NCI-H748 treated with DMSO at 0.1 percent for 48 hours (cell line): ENCODE measurements around the gene ALPG.
"Not testable (repeated sequence)": the region's sequence is repeated elsewhere in the genome, so short reads cannot be mapped to it uniquely, and the experiment has no call there.

Experiments used
- DNase-seq: peaks from one replicate; lab custom pipeline; 2025; lab: John Stamatoyannopoulos, UW

ALPG gene

DNA sequence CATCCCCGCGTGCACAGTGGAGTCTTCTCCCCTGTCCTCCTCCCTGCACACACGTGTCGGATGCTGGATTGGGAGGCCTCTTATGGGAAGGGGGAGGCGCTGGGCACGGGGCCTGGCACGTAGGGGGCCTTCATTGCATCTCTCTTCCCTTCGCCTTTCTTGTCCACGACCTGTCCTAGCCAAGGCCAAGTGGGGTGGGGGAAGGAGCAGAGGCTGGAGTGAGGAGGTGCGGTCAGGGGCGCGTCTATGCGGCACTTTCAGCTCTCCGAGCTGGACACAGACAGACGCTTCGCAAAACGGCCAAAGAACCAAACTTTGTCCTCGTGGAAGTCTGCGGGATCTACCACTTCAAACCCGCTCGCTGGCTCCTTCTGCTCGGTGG is 13.4 kb downstream of the ALPG start:
- DNase-seq: no peak

GRCh38 chr2:232420463-232421188 is 14.0 kb downstream of the ALPG start:
- DNase-seq: peak; percentile 56

- DNase-seq: no peak
Observed at GRCh38 chr2:232421189-232421785, 14.6 kb downstream of the ALPG start.

DNA sequence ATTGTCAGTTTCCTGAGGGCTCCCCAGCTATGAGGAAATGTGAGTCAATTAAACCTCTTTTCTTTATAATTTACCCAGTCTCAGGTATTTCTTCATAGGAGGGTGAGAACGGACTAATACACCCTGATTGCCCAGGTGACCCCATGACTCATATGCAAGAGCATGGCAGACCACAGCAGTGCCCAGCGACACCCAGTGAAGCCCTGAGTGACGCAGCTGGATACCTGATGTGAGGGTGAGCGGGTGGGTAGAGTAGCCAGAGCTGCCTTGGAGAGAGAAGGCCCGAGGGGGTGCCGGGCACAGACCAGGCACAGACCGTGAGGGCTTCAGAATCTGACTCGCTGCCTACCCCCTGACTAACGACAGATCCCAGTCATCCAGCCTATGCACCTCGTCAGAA is 15.4 kb downstream of the ALPG start:
- DNase-seq: no peak

GRCh38 chr2:232422996-232423395 is 16.4 kb downstream of the ALPG start:
- not testable (repeated sequence) for DNase-seq

DNA sequence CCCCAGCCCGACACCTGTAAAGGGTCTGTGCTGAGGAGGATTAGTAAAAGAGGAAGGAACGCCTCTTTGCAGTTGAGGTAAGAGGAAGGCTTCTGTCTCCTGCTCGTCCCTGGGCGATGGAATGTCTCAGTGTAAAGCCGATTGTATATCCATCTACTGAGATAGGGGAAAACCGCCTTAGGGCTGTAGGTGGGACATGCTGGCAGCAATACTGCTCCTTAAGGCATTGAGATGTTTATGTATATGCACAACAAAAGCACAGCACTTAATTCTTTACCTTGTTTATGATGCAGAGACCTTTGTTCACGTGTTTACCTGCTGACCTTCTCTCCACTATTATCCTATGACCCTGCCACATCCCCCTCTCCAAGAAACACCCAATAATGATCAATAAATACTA is 16.8 kb downstream of the ALPG start:
- not testable (repeated sequence) for DNase-seq

- DNase-seq: no peak
Observed at GRCh38 chr2:232431705-232432590, 25.3 kb downstream of the ALPG start.

GRCh38 chr2:232432598-232433184 is 26.0 kb downstream of the ALPG start:
- no peak for DNase-seq

GRCh38 chr2:232433622-232434021 is 27.0 kb downstream of the ALPG start:
- not testable (repeated sequence) for DNase-seq

- no peak for DNase-seq
Observed at GRCh38 chr2:232434091-232434490, 27.4 kb downstream of the ALPG start.

GRCh38 chr2:232434563-232435374 is 28.1 kb downstream of the ALPG start:
- DNase-seq: no peak

GRCh38 chr2:232435375-232435648 is 28.7 kb downstream of the ALPG start:
- no peak for DNase-seq

DNA sequence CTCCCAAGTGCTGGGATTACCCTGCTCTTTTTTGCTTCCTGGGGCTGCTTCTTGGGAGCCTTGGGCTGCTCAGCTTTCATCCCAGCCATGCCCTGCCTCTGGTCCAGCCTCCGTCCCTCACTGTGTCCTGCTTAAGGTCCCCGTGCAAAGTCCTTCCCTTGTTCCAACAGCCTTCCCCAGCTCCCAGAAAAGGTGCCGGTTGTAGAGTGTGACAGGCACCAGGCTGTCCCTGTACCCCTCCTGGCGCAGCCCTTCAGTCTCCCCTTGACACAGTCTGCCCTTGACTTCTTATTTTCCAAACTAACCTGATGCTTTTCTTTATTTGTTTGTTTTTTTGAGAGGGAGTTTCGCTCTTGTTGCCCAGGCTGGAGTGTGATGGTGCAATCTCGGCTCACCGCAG is 29.2 kb downstream of the ALPG start:
- no peak for DNase-seq

- DNase-seq: no peak
Observed at GRCh38 chr2:232436381-232437194, 29.9 kb downstream of the ALPG start.

- no peak for DNase-seq
Observed at GRCh38 chr2:232437195-232437571, 30.5 kb downstream of the ALPG start.

- DNase-seq: no peak
Observed at GRCh38 chr2:232438091-232438490, 31.4 kb downstream of the ALPG start.

- DNase-seq: no peak
Observed at GRCh38 chr2:232438951-232439757, 32.5 kb downstream of the ALPG start.

- no peak for DNase-seq
Observed at GRCh38 chr2:232439758-232440135, 33.1 kb downstream of the ALPG start.

DNA sequence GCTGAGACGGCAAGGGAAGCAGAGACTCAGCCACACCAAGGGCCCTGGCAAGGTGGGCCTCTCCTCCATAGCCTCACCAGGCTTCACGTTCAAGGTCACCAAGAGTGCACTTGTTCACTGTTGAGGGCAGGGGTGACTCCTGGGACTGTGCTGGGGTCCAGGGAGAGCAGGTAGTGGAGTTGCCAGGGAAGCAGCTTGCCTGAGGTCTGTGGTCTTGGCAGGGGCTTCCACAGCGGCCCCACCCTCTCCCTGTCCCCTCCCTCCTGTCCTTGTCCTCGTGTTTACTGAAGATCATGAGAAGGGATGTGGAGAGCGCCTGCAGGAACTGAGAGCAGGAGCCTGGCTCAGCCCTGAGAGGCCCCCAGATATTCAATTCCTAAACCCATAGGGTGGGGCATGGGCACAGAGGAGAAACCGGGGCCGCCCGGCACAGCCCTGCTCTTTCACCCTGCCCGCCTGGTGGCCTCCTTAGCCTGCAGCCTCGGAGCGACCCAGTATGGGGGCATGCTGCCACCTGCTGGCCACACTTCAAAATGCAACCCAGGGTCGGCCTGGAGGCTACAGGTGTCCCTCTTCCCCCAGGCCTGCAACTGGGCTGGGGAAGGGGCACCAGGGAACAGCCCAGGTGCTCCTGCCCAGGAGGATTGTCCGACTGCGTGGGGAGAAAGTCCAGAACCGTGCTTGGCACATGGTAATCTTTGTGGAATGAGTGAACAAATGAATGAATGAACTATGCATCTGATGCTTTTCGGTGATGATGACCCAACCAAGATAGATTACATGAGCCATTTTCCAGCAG is 33.8 kb downstream of the ALPG start:
- peak; percentile 32 for DNase-seq
